ENCODE data around the gene LRP2. TPM values are rescaled to one million over a fixed set of nuclear protein-coding genes. Genes with fewer than 3 reads are reported as not detected.

The LRP2 gene
- total RNA-seq, 4 donors from 2014 or later: under 0.01 to 0.35 (median 0.06) TPM; not detected in 1

DNA sequence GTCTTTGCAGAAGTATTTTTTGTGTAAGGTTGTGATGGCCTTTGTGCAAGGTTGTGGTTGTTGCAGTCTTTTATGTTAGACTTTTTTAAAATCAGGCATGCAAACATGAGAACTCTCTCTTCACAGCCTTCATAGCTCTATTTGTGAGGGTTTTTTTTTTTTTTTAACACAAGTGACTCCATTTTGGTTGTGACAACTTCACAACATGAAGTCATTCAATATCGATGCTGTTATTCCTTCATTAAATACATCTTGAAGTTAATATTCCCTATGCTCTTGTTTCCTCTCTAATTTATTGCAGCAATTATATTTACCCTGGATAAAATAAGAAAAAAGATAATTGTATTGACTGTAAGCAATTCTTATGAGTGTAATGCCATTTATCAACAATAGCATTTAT is 257.5 kb downstream of the LRP2 start:
- H3K4me1 ChIP-seq: no peaks in the 10 kb centered on the region
- no peak for DNase-seq
- H3K36me3 ChIP-seq: no peaks in the 10 kb centered on the region
- TF ChIP-seq POLR2A (IDR thresholded peaks at IDR 0.05): no peak
- TF ChIP-seq, protein P1, sequence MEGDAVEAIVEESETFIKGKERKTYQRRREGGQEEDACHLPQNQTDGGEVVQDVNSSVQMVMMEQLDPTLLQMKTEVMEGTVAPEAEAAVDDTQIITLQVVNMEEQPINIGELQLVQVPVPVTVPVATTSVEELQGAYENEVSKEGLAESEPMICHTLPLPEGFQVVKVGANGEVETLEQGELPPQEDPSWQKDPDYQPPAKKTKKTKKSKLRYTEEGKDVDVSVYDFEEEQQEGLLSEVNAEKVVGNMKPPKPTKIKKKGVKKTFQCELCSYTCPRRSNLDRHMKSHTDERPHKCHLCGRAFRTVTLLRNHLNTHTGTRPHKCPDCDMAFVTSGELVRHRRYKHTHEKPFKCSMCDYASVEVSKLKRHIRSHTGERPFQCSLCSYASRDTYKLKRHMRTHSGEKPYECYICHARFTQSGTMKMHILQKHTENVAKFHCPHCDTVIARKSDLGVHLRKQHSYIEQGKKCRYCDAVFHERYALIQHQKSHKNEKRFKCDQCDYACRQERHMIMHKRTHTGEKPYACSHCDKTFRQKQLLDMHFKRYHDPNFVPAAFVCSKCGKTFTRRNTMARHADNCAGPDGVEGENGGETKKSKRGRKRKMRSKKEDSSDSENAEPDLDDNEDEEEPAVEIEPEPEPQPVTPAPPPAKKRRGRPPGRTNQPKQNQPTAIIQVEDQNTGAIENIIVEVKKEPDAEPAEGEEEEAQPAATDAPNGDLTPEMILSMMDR (IDR thresholded peaks at IDR 0.05): no peak
- intact Hi-C loops (cut with DNase I; ENCODE audit: low total_unique reads): no loop called here
- H3K27ac ChIP-seq: no peak overlapping the region
- H3K4me3 ChIP-seq: no peak overlapping the region
- H3K9me3 ChIP-seq: no peaks in the 10 kb centered on the region
- no peaks in the 10 kb centered on the region for H3K27me3 ChIP-seq

DNA sequence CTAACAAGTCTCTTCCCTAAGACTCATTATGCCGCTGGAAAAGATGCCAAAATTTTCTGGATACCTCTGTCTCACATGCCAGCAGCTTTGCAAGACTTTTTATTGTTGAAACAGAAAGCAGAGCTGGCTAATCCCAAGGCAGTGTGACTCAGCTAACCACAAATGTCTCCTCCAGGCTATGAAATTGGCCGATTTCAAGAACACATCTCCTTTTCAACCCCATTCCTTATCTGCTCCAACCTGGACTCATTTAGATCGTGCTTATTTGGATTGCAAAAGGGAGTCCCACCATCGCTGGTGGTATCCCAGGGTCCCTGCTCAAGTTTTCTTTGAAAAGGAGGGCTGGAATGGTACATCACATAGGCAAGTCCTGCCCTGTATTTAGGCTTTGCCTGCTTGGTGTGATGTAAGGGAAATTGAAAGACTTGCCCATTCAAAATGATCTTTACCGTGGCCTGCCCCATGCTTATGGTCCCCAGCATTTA is 266.7 kb downstream of the LRP2 start:
- no peak overlapping the region for H3K27ac ChIP-seq
- intact Hi-C loops (cut with DNase I; ENCODE audit: low total_unique reads): no loop called here
- no peak for TF ChIP-seq POLR2A (IDR thresholded peaks at IDR 0.05)
- TF ChIP-seq, protein P1 (IDR thresholded peaks at IDR 0.05): no peak
- no peaks in the 10 kb centered on the region for H3K4me1 ChIP-seq
- H3K9me3 ChIP-seq: no peaks in the 10 kb centered on the region
- H3K27me3 ChIP-seq: no peaks in the 10 kb centered on the region
- no peak overlapping the region for H3K4me3 ChIP-seq
- H3K36me3 ChIP-seq: no peaks in the 10 kb centered on the region
- no peak for DNase-seq

DNA sequence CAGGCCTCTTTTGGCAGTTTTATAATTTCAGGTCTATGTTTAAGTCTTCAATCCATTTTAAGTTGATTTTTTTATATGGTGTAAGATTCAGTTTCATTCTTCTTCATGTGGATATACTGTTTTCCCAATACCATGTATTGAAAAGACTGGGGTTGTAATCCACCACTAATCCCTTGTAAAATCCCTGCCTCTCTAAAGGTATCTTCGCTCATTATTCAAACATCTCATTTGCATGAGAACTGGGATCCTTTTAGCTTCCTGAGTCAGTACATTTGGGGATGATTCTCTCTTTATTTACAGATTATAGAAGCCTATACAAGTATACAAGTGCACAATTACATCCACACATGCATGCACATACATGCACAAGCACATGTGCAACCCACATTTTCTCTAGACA is 267.7 kb downstream of the LRP2 start:
- intact Hi-C loops (cut with DNase I; ENCODE audit: low total_unique reads): no loop called here
- Histone ChIP-seq H3K27me3 (no peaks in the 10 kb centered on the region), H3K36me3 (no peaks in the 10 kb centered on the region), H3K9me3 (no peaks in the 10 kb centered on the region), H3K4me1 (no peaks in the 10 kb centered on the region), H3K4me3 (no peak overlapping the region), H3K27ac (no peak overlapping the region)
- no peak for TF ChIP-seq POLR2A (IDR thresholded peaks at IDR 0.05)
- TF ChIP-seq, protein P1 (IDR thresholded peaks at IDR 0.05): no peak
- no peak for DNase-seq

DNA sequence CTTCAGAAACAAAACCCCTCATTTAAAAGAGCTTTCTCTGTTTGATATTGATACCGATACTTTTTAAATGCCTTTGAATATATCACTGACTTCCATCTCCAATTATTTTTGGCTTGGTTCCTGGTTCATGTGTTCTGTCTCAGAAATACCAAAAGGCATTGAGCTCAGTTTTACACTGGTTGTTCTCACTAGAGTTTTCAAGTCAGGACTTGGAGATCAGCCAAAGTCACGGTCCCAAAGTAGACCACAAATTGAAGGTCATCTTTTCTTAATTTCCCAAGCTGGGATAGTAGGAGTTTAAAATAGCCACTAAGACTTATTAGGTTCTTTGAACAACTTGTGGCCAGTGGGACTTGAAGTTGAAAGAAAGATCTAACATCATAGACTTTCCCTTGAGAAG is 268.8 kb downstream of the LRP2 start:
- intact Hi-C loops (cut with DNase I; ENCODE audit: low total_unique reads): no loop called here
- Histone ChIP-seq H3K36me3 (no peaks in the 10 kb centered on the region), H3K27me3 (no peaks in the 10 kb centered on the region), H3K9me3 (no peaks in the 10 kb centered on the region), H3K4me1 (no peaks in the 10 kb centered on the region), H3K27ac (no peak overlapping the region), H3K4me3 (no peak overlapping the region)
- TF ChIP-seq, protein P1 (IDR thresholded peaks at IDR 0.05): no peak
- TF ChIP-seq POLR2A (IDR thresholded peaks at IDR 0.05): no peak
- DNase-seq: no peak

DNA sequence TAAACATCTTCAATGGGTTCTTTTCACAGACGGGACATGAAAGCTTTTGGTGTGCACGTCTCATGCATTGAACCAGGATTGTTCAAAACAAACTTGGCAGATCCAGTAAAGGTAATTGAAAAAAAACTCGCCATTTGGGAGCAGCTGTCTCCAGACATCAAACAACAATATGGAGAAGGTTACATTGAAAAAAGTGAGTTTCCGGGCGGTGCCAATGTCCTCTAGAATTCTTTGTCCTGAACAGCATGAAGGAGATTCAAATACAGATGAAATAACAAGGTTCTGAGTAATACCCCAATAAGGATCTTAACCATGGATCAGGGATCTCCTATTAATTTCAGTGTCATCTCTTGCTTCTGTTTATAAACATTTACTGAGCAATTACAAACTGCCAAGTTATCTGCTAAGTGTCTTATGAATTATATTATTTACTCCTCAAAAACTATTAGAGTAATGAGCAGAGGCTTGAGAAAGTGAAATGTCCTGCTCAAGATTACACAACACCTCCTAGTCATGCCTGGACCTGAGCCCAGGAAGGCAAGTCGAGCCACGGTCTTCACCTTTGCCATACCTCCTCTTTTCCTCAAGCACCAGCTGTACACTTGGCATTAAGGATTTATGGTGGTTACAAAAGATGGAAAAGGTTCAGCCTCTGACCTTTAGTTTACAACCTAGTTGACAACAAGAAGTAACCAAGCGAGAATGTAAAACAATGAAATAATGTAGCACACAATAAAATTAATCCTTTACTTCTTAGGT is 270.4 kb downstream of the LRP2 start:
- intact Hi-C loops (cut with DNase I; ENCODE audit: low total_unique reads): no loop called here
- H3K27me3 ChIP-seq: no peaks in the 10 kb centered on the region
- H3K4me3 ChIP-seq: no peak overlapping the region
- H3K36me3 ChIP-seq: no peaks in the 10 kb centered on the region
- DNase-seq: no peak
- no peak overlapping the region for H3K27ac ChIP-seq
- no peaks in the 10 kb centered on the region for H3K9me3 ChIP-seq
- H3K4me1 ChIP-seq: no peaks in the 10 kb centered on the region
- TF ChIP-seq POLR2A (IDR thresholded peaks at IDR 0.05): no peak
- TF ChIP-seq, protein P1 (IDR thresholded peaks at IDR 0.05): no peak

Measured in uterus (tissue), 4 donors.